PFSK-1 (cell line): ENCODE measurements around the gene RYR1.

Experiments used
- SIN3A ChIP-seq: IDR thresholded peaks from 2 replicates; pipeline ENCODE4 v1.6.1; 2012; ENCODE audit warnings: mild to moderate bottlenecking, low read length, moderate library complexity, borderline replicate concordance; ENCODE audit not compliant: insufficient read depth
- TAF1 ChIP-seq: IDR thresholded peaks from 2 replicates; pipeline ENCODE4 v1.6.1; 2012; ENCODE audit warnings: low read length, control low read depth, borderline replicate concordance; ENCODE audit not compliant: insufficient read depth
- TF ChIP-seq, protein P1 (sequence below), 2 experiments: IDR thresholded peaks; 2 replicates each; pipeline versions ENCODE4 v1.6.1 to v1.8.0; 2011 to 2012; ENCODE audit warnings: low read depth in 2 of 2, low read length in 2 of 2, control low read depth in 1 of 2, inconsistent platforms in 1 of 2, mild to moderate bottlenecking in 1 of 2, moderate library complexity in 1 of 2; ENCODE audit not compliant: insufficient read depth in 1 of 2

DNA sequence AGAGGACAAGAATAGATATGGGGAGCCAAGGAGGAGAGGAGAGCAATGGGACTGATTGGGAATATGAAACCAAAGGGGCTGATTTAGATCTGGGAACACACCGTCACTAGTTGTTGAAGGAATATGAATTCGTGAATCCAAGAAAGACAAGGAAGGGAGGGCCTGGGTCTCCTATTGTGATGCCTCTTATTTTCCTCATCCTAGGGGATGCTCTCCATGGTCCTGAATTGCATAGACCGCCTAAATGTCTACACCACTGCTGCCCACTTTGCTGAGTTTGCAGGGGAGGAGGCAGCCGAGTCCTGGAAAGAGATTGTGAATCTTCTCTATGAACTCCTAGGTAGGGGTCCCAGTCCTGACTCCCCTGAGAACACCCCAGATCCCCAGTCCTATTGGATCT, 21.5 kb downstream of the RYR1 start:
- TF ChIP-seq SIN3A = no peak
- TF ChIP-seq, protein P1, sequence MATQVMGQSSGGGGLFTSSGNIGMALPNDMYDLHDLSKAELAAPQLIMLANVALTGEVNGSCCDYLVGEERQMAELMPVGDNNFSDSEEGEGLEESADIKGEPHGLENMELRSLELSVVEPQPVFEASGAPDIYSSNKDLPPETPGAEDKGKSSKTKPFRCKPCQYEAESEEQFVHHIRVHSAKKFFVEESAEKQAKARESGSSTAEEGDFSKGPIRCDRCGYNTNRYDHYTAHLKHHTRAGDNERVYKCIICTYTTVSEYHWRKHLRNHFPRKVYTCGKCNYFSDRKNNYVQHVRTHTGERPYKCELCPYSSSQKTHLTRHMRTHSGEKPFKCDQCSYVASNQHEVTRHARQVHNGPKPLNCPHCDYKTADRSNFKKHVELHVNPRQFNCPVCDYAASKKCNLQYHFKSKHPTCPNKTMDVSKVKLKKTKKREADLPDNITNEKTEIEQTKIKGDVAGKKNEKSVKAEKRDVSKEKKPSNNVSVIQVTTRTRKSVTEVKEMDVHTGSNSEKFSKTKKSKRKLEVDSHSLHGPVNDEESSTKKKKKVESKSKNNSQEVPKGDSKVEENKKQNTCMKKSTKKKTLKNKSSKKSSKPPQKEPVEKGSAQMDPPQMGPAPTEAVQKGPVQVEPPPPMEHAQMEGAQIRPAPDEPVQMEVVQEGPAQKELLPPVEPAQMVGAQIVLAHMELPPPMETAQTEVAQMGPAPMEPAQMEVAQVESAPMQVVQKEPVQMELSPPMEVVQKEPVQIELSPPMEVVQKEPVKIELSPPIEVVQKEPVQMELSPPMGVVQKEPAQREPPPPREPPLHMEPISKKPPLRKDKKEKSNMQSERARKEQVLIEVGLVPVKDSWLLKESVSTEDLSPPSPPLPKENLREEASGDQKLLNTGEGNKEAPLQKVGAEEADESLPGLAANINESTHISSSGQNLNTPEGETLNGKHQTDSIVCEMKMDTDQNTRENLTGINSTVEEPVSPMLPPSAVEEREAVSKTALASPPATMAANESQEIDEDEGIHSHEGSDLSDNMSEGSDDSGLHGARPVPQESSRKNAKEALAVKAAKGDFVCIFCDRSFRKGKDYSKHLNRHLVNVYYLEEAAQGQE (IDR thresholded peaks at IDR 0.05; ENCODE audit: insufficient read depth in 1 of 2, low read depth in 2 of 2, low read length in 2 of 2) = peak; percentile 90 to 97
- TF ChIP-seq TAF1 = no peak
